Measurements from ENCODE around the gene BTNL9. TPM values are rescaled to one million over a fixed set of nuclear protein-coding genes. Genes with fewer than 3 reads are reported as not detected.

The BTNL9 gene
- total RNA-seq, 1 donor from 2014 or later = not detected

- Histone ChIP-seq H3K36me3 (ENCODE audit: control insufficient read depth, insufficient read depth, low read length) (no peaks in the 10 kb centered on the region), H3K4me3 (ENCODE audit: low read depth, low read length) (no peak overlapping the region), H3K27me3 (ENCODE audit: control insufficient read depth, insufficient read depth, low read length) (no peaks in the 10 kb centered on the region)
- TF ChIP-seq CTCF (IDR thresholded peaks at IDR 0.05; ENCODE audit: insufficient read depth, low read length, severe bottlenecking) = no peak
- DNase-seq (ENCODE audit: low read depth) = no peak
- FAIRE-seq = no peak
Observed at GRCh38 chr5:181041043-181041442, 977 bp downstream of the BTNL9 start.

GRCh38 chr5:181042036-181042713 lies 2.1 kb downstream of the BTNL9 start:
- no peaks in the 10 kb centered on the region for H3K27me3 ChIP-seq (ENCODE audit: control insufficient read depth, insufficient read depth, low read length)

GRCh38 chr5:181042722-181043121 lies 2.7 kb downstream of the BTNL9 start:
- DNase-seq (ENCODE audit: low read depth) (no peak), FAIRE-seq (no peak)
- no peak overlapping the region for H3K4me3 ChIP-seq (ENCODE audit: low read depth, low read length)
- no peaks in the 10 kb centered on the region for H3K36me3 ChIP-seq (ENCODE audit: control insufficient read depth, insufficient read depth, low read length)
- H3K27me3 ChIP-seq (ENCODE audit: control insufficient read depth, insufficient read depth, low read length) = no peaks in the 10 kb centered on the region
- no peak for TF ChIP-seq CTCF (IDR thresholded peaks at IDR 0.05; ENCODE audit: insufficient read depth, low read length, severe bottlenecking)

More at GRCh38 chr5:181042036-181042713, 2.1 kb downstream of the BTNL9 start:
- TF ChIP-seq CTCF (IDR thresholded peaks at IDR 0.05; ENCODE audit: insufficient read depth, low read length, severe bottlenecking) = no peak
- DNase-seq (ENCODE audit: low read depth) (no peak), FAIRE-seq (no peak)
- no peaks in the 10 kb centered on the region for H3K36me3 ChIP-seq (ENCODE audit: control insufficient read depth, insufficient read depth, low read length)
- no peak overlapping the region for H3K4me3 ChIP-seq (ENCODE audit: low read depth, low read length)

- Histone ChIP-seq H3K4me3 (ENCODE audit: low read depth, low read length) (no peak overlapping the region), H3K36me3 (ENCODE audit: control insufficient read depth, insufficient read depth, low read length) (no peaks in the 10 kb centered on the region), H3K27me3 (ENCODE audit: control insufficient read depth, insufficient read depth, low read length) (no peaks in the 10 kb centered on the region)
- no peak for TF ChIP-seq CTCF (IDR thresholded peaks at IDR 0.05; ENCODE audit: insufficient read depth, low read length, severe bottlenecking)
- FAIRE-seq (no peak), DNase-seq (ENCODE audit: low read depth) (no peak)
Observed at GRCh38 chr5:181043285-181044092, 3.4 kb downstream of the BTNL9 start.

GRCh38 chr5:181044093-181044599 lies 4.1 kb downstream of the BTNL9 start:
- H3K4me3 ChIP-seq (ENCODE audit: low read depth, low read length) = no peak overlapping the region
- FAIRE-seq = no peak
- H3K27me3 ChIP-seq (ENCODE audit: control insufficient read depth, insufficient read depth, low read length) = no peaks in the 10 kb centered on the region
- DNase-seq (ENCODE audit: low read depth) = no peak
- TF ChIP-seq CTCF (IDR thresholded peaks at IDR 0.05; ENCODE audit: insufficient read depth, low read length, severe bottlenecking) = no peak
- no peaks in the 10 kb centered on the region for H3K36me3 ChIP-seq (ENCODE audit: control insufficient read depth, insufficient read depth, low read length)

All from bronchial epithelial cell (primary cell).